A172 (cell line): ENCODE measurements around the gene SLITRK3. TPM values are rescaled to one million over a fixed set of nuclear protein-coding genes. Genes with fewer than 3 reads are reported as not detected.
"Not testable (repeated sequence)": the region's sequence is repeated elsewhere in the genome, so short reads cannot be mapped to it uniquely, and the experiment has no call there.

Experiments used
- DNase-seq: peaks from one replicate; pipeline ENCODE4 v3.0.0-alpha.2; 2015; ENCODE audit warnings: low spot score
- total RNA-seq: library from RNA; depleted of rRNA; stranded (reverse); fragments of >200 nt; shearing (Covaris generic); gene quantifications from 2 replicates; pipeline ENCODE4 v1.2.3, GENCODE V29; 2014; rRNA removed

SLITRK3 gene
- total RNA-seq, 1 experiment from 2014 or later = 0.03 TPM

- DNase-seq = no peak
These were observed 2.6 kb downstream of the SLITRK3 start for GRCh38 chr3:165193366-165194254.

GRCh38 chr3:165192610-165193192 lies 3.5 kb downstream of the SLITRK3 start:
- DNase-seq = no peak

GRCh38 chr3:165191491-165191890 lies 4.7 kb downstream of the SLITRK3 start:
- no peak for DNase-seq

GRCh38 chr3:165188452-165188851 lies 7.7 kb downstream of the SLITRK3 start:
- DNase-seq = no peak

GRCh38 chr3:165185707-165186327 lies 10.4 kb downstream of the SLITRK3 start:
- DNase-seq = peak; percentile 83

GRCh38 chr3:165181556-165181955 lies 14.6 kb downstream of the SLITRK3 start:
- DNase-seq = peak; percentile 8

- DNase-seq = no peak
These were observed 25.9 kb downstream of the SLITRK3 start for GRCh38 chr3:165170236-165170635.

GRCh38 chr3:165169368-165169767 lies 26.8 kb downstream of the SLITRK3 start:
- DNase-seq = no peak

- no peak for DNase-seq
These were observed 33.3 kb downstream of the SLITRK3 start for GRCh38 chr3:165162883-165163282.

- DNase-seq = no peak
These were observed 36.3 kb downstream of the SLITRK3 start for GRCh38 chr3:165159760-165160421.

- DNase-seq = no peak
These were observed 38.2 kb downstream of the SLITRK3 start for GRCh38 chr3:165158011-165158410.

GRCh38 chr3:165156757-165157420 lies 39.3 kb downstream of the SLITRK3 start:
- no peak for DNase-seq

GRCh38 chr3:165148876-165149441 lies 47.2 kb downstream of the SLITRK3 start:
- DNase-seq = no peak

GRCh38 chr3:165144271-165144670 lies 51.9 kb downstream of the SLITRK3 start:
- no peak for DNase-seq

GRCh38 chr3:165139918-165140317 lies 56.3 kb downstream of the SLITRK3 start:
- not testable (repeated sequence) for DNase-seq

Other genes starting within 250 kb of the SLITRK3 start
- gene SI, start 117.9 kb downstream of the SLITRK3 start, total RNA-seq = not detected in 2 replicates